Endothelial cell of umbilical vein (primary cell): ENCODE data around the gene FZD8. TPM values are rescaled to one million over a fixed set of nuclear protein-coding genes. Genes with fewer than 3 reads are reported as not detected.

Source experiments
- BruUV-seq: library from RNA; stranded (reverse); fragments of 400-500 nt; replicated peaks from 2 replicates; lab custom pipeline; 2021; lab: Mats Ljungman, UMichigan
- CTCF ChIA-PET: fragments of 300-600, 350-600 bp; sonication (Branson Sonifier 250); formaldehyde crosslinking; loops from one replicate; lab custom pipeline; 2021; ENCODE audit warnings: antibody characterized with exemption, inconsistent platforms; lab: Charles Lee
- POLR2A ChIA-PET: fragments of 300-600, 350-600 bp; sonication (Branson Sonifier 250); formaldehyde crosslinking; loops from one replicate; lab custom pipeline; 2021; ENCODE audit warnings: antibody characterized with exemption, inconsistent platforms; lab: Charles Lee
- DNase-seq: peaks from one replicate; pipeline ENCODE4 v3.0.0-alpha.2; 2011; ENCODE audit warnings: low read depth, low spot score
- FAIRE-seq: peaks from 2 replicates; lab custom pipeline; 2011; peaks lifted over from hg19 to GRCh38; lab: Jason Lieb, UNC
- H2AFZ ChIP-seq: 2 replicates; pipeline ENCODE4 v1.6.0; 2012; ENCODE audit warnings: low read depth, low read length, control low read depth, inconsistent platforms
- H3K27ac ChIP-seq: 2 replicates; pipeline ENCODE4 v1.5.1; 2011; ENCODE audit warnings: low read depth, mild to moderate bottlenecking, control low read depth, low read length, moderate library complexity; ENCODE audit not compliant: insufficient read depth
- H3K27me3 ChIP-seq, 2 experiments: 2 replicates each; pipeline versions ENCODE4 v1.6.0 to v1.6.1; 2011; ENCODE audit warnings: low read length in 2 of 2, mixed read lengths in 1 of 2; ENCODE audit not compliant: control insufficient read depth in 2 of 2, insufficient read depth in 2 of 2
- H3K36me3 ChIP-seq, 2 experiments: 2 replicates in 1 of 2; 3 replicates in 1 of 2; pipeline ENCODE4 v1.5.1; 2011; ENCODE audit warnings: low read length in 2 of 2, mild to moderate bottlenecking in 1 of 2, moderate library complexity in 1 of 2; ENCODE audit not compliant: control insufficient read depth in 2 of 2, insufficient read depth in 2 of 2; ENCODE audit errors: extremely low read depth in 1 of 2
- H3K4me1 ChIP-seq: 3 replicates; pipeline ENCODE4 v1.5.1; 2011; ENCODE audit warnings: mild to moderate bottlenecking, low read length; ENCODE audit not compliant: control insufficient read depth, insufficient read depth; ENCODE audit errors: extremely low read depth
- H3K4me2 ChIP-seq: 2 replicates; pipeline ENCODE4 v1.6.1; 2011; ENCODE audit warnings: low read length, control low read depth, mixed read lengths; ENCODE audit not compliant: insufficient read depth
- H3K4me3 ChIP-seq, 3 experiments: fragments of 200-600 bp in 1 of 3; sonication (generic), shearing (Covaris generic) in 1 of 3; replicated peaks in 1 of 3; 2 replicates each; pipeline ENCODE4 v1.5.1; 2011 to 2016; ENCODE audit warnings: control low read depth in 3 of 3, low read length in 3 of 3, mild to moderate bottlenecking in 2 of 3, inconsistent platforms in 1 of 3, low read depth in 1 of 3, moderate library complexity in 1 of 3; ENCODE audit not compliant: insufficient read depth in 1 of 3
- H3K79me2 ChIP-seq: 2 replicates; pipeline ENCODE4 v1.6.0; 2012; ENCODE audit warnings: low read length, inconsistent platforms; ENCODE audit not compliant: control insufficient read depth, insufficient read depth
- H3K9ac ChIP-seq: replicated peaks from 2 replicates; pipeline ENCODE3; 2011; ENCODE audit warnings: low read length, control low read depth; ENCODE audit not compliant: insufficient read depth; ENCODE audit errors: extremely low read depth
- H3K9me1 ChIP-seq: replicated peaks from 3 replicates; pipeline ENCODE4 v1.6.0; 2011; ENCODE audit warnings: mild to moderate bottlenecking, low read length; ENCODE audit not compliant: control insufficient read depth, insufficient read depth; ENCODE audit errors: extremely low read depth
- H3K9me3 ChIP-seq: replicated peaks from 2 replicates; pipeline ENCODE4 v1.5.1; 2012; ENCODE audit warnings: low read length, inconsistent platforms; ENCODE audit not compliant: control insufficient read depth, insufficient read depth
- H4K20me1 ChIP-seq: replicated peaks from 2 replicates; pipeline ENCODE3; 2011; ENCODE audit warnings: mild to moderate bottlenecking, low read length; ENCODE audit not compliant: control insufficient read depth, insufficient read depth; ENCODE audit errors: extremely low read depth
- CTCF ChIP-seq, 2 donors: IDR thresholded peaks; 1 replicate in 1 of 2; 2 replicates in 1 of 2; pipeline ENCODE4 v1.5.1; 2011; ENCODE audit warnings: low read length in 2 of 2, mild to moderate bottlenecking in 2 of 2, moderate library complexity in 2 of 2, control low read depth in 1 of 2, inconsistent platforms in 1 of 2, low read depth in 1 of 2; ENCODE audit not compliant: insufficient read depth in 1 of 2; ENCODE audit errors: extremely low read depth in 1 of 2
- EZH2 ChIP-seq: IDR thresholded peaks from 2 replicates; pipeline ENCODE4 v1.6.1; 2012; ENCODE audit warnings: borderline replicate concordance, low read depth, mild to moderate bottlenecking, moderate library complexity, low read length, inconsistent platforms; ENCODE audit not compliant: severe bottlenecking
- FOS ChIP-seq: IDR thresholded peaks from 2 replicates; pipeline ENCODE4 v1.6.1; 2011; ENCODE audit warnings: mild to moderate bottlenecking, low read length, moderate library complexity, borderline replicate concordance; ENCODE audit not compliant: insufficient read depth
- GATA2 ChIP-seq: IDR thresholded peaks from 2 replicates; pipeline ENCODE4 v1.7.0; 2011; ENCODE audit warnings: low read depth, mild to moderate bottlenecking, moderate library complexity, mixed read lengths, low read length; ENCODE audit not compliant: insufficient read length, insufficient read depth
- JUN ChIP-seq: IDR thresholded peaks from 2 replicates; pipeline ENCODE4 v1.6.1; 2011; ENCODE audit warnings: borderline replicate concordance, low read depth; ENCODE audit not compliant: insufficient read length, insufficient read depth
- MAX ChIP-seq: IDR thresholded peaks from 2 replicates; pipeline ENCODE4 v1.6.1; 2011; ENCODE audit not compliant: insufficient read depth, insufficient read length
- MYC ChIP-seq: IDR thresholded peaks from one replicate; pipeline ENCODE4 v1.6.1; 2011; ENCODE audit warnings: mild to moderate bottlenecking, low read depth, low read length
- POLR2A ChIP-seq: IDR thresholded peaks from 2 replicates; pipeline ENCODE4 v1.6.1; 2012; ENCODE audit warnings: low read depth, mild to moderate bottlenecking, control low read depth, low read length
- POLR2AphosphoS5 ChIP-seq: IDR thresholded peaks from 2 replicates; pipeline ENCODE4 v1.6.1; 2012; ENCODE audit warnings: low read depth, mild to moderate bottlenecking, control low read depth, low read length, moderate library complexity; ENCODE audit not compliant: insufficient read depth
- dilution Hi-C: fragments of 300-500 bp; cut with MboI; formaldehyde crosslinking; loops from one replicate; pipeline ENCODE4 v1.15.0; 2019; ENCODE audit warnings: low sequenced_read_pairs; ENCODE audit not compliant: extremely low pct_ligation_motif_present
- intact Hi-C: fragments of 100-400 bp; cut with micrococcal nuclease; formaldehyde crosslinking; loops from one replicate; pipeline ENCODE4 v1.10.0; 2022
- polyA plus RNA-seq, 4 experiments: library from polyadenylated mRNA; depleted of rRNA in 3 of 4; stranded (reverse) in 3 of 4; unstranded in 1 of 4; fragments of >200 nt; gene quantifications; 2 replicates each; pipeline versions ENCODE4 v1.2.1 to v1.2.3, GENCODE V29; 2011 to 2012; ENCODE audit warnings: missing spikeins in 1 of 4
- total RNA-seq: library from RNA; stranded (reverse); gene quantifications from 2 replicates; pipeline ENCODE4 v1.2.3, GENCODE V29; 2021

FZD8 gene
- total and polyA plus RNA-seq, 2 donors (not counting 3 experiments of a cell fraction or from before 2014, with no cell fraction given), result 6.2 to 11.1 TPM

GRCh38 chr10:35598379-35598778 is 43.7 kb downstream of the FZD8 start:
- Histone ChIP-seq H3K27ac (no peak overlapping the region), H3K4me1 (no peaks in the 10 kb centered on the region), H3K79me2 (no peaks in the 10 kb centered on the region), H3K9me3 (no peaks in the 10 kb centered on the region), H3K36me3 (no peaks in the 10 kb centered on the region), H3K27me3 (peaks cover 0 to 8% of the 10 kb centered on the region in 2 experiments), H3K9ac (no peak overlapping the region), H3K4me3 (no peak overlapping the region), H2AFZ (no peak overlapping the region), H4K20me1 (no peaks in the 10 kb centered on the region), H3K9me1 (no peaks in the 10 kb centered on the region), H3K4me2 (no peak overlapping the region)
- FAIRE-seq (peak; percentile 55), DNase-seq (peak; percentile 12)
- dilution Hi-C loops, result no loop called here
- ChIA-PET CTCF (interaction anchor here (2.2 kb wide), 1 partner anchor 24 kb away, joined by 8 read pairs; no protein-coding TSS in a partner anchor), POLR2A (no interaction called here)
- BruUV-seq, result no TSS peak
- TF ChIP-seq MYC (no peak), CTCF (IDR thresholded peaks at IDR 0.05; ENCODE audit: extremely low read depth in 1 of 2, insufficient read depth in 1 of 2, low read depth in 1 of 2, low read length in 2 of 2) (peak; percentile 22 to 41)
- intact Hi-C loops, result loop anchor here (1.0 kb wide), 1 partner anchor 358 kb away; no protein-coding TSS in a partner anchor

- FAIRE-seq (no peak), DNase-seq (no peak)
- ChIA-PET POLR2A (no interaction called here), CTCF (interaction anchor here (0.7 to 2.1 kb wide), 2 partner anchors 20 to 480 kb away, joined by 3 to 5 read pairs; no protein-coding TSS in a partner anchor)
- no TSS peak for BruUV-seq
- H3K9me1 ChIP-seq, result no peaks in the 10 kb centered on the region
- dilution Hi-C loops (no loop called here), intact Hi-C loops (no loop called here)
- no peaks in the 10 kb centered on the region for H3K79me2 ChIP-seq
- no peaks in the 10 kb centered on the region for H3K4me1 ChIP-seq
- H3K4me2 ChIP-seq, result no peak overlapping the region
- TF ChIP-seq CTCF (IDR thresholded peaks at IDR 0.05; ENCODE audit: extremely low read depth in 1 of 2, insufficient read depth in 1 of 2, low read depth in 1 of 2, low read length in 2 of 2) (no peak), JUN (no peak), GATA2 (no peak), POLR2A (no peak), FOS (no peak), MYC (no peak), POLR2AphosphoS5 (no peak), MAX (no peak), EZH2 (no peak)
- H2AFZ ChIP-seq, result no peak overlapping the region
- no peaks in the 10 kb centered on the region for H4K20me1 ChIP-seq
- no peaks in the 10 kb centered on the region for H3K9me3 ChIP-seq
- no peak overlapping the region for H3K9ac ChIP-seq
- H3K36me3 ChIP-seq, result no peaks in the 10 kb centered on the region
- H3K27ac ChIP-seq, result no peak overlapping the region
- H3K27me3 ChIP-seq, result peaks cover 3 to 11% of the 10 kb centered on the region in 2 experiments
- no peak overlapping the region for H3K4me3 ChIP-seq
Measured at GRCh38 chr10:35595106-35595505, 47.0 kb downstream of the FZD8 start.
